ENCODE measurements around the gene VCAN.

DNA sequence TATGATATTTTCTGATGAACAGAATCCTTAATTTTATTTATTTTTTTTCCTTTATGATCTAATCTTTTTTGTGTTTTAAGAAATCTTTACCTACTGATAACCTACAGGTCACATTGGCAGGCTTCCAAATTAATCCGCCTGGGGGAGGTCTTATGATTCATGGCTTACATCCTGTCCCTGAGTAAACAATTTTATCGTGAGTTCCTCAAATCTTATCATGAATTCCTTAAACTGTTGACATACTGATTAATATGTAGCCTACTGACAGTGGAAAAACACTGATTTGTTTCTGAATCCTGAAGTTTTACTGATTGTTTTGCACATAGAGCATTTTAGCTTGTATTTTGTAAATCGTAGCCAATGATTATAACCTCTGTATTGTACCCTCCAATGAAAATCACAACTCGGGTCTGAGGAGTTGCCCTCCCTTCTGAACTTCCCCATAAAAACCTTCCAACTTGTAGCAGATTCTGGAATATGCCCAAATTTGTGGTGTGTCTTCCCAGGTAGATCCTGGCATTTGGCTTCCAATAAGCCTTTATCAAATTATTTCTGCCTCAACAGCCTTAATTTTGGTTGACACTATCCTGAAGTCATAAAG lies 105.6 kb downstream of the VCAN start:
- TF ChIP-seq, protein P1, sequence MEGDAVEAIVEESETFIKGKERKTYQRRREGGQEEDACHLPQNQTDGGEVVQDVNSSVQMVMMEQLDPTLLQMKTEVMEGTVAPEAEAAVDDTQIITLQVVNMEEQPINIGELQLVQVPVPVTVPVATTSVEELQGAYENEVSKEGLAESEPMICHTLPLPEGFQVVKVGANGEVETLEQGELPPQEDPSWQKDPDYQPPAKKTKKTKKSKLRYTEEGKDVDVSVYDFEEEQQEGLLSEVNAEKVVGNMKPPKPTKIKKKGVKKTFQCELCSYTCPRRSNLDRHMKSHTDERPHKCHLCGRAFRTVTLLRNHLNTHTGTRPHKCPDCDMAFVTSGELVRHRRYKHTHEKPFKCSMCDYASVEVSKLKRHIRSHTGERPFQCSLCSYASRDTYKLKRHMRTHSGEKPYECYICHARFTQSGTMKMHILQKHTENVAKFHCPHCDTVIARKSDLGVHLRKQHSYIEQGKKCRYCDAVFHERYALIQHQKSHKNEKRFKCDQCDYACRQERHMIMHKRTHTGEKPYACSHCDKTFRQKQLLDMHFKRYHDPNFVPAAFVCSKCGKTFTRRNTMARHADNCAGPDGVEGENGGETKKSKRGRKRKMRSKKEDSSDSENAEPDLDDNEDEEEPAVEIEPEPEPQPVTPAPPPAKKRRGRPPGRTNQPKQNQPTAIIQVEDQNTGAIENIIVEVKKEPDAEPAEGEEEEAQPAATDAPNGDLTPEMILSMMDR (IDR thresholded peaks at IDR 0.05): no peak
- no peak for TF ChIP-seq POLR2A (IDR thresholded peaks at IDR 0.05)
